ENCODE data around the gene RAC2. TPM values are rescaled to one million over a fixed set of nuclear protein-coding genes. Genes with fewer than 3 reads are reported as not detected.

The RAC2 gene
- total RNA-seq (537 TPM), polyA plus RNA-seq (1,000 to 10,000 TPM in 2 of 4 donors, 100 to 1,000 TPM in 2; 861 to 1,162 (median 988) TPM)

GRCh38 chr22:37244114-37244921, at the start of gene RAC2:
TSS of gene RAC2 (minus strand) at chr22:37244269. CDS start at chr22:37244148, 121 bp downstream.
- Histone ChIP-seq H3K4me3 (ENCODE audit: low read depth, low read length) (peak within 1 kb of the TSS; percentile 93), H3K27ac (ENCODE audit: insufficient read depth, low read length, poor library complexity, severe bottlenecking) (peak within 1 kb of the TSS; percentile 95), H3K36me3 (ENCODE audit: control insufficient read depth, insufficient read depth, low read length) (peaks cover 19% of the 10 kb centered on the region), H3K4me1 (ENCODE audit: control insufficient read depth, insufficient read depth, low read length, poor library complexity, severe bottlenecking) (peaks cover 61% of the 10 kb centered on the region), H3K9me3 (ENCODE audit: control insufficient read depth in 2 of 2, low read length in 2 of 2) (no peaks in the 10 kb centered on the region), H3K27me3 (ENCODE audit: control insufficient read depth, insufficient read depth, low read length) (no peaks in the 10 kb centered on the region)
- peak within 1 kb of the TSS; percentile 96 to 99 (median 97) for H3K27ac Mint-ChIP-seq
- H3K9me3 Mint-ChIP-seq: no peaks in the 10 kb centered on the region
- H3K27me3 Mint-ChIP-seq: peaks cover 11% of the 10 kb centered on the region
- peaks cover 0 to 51% (median 36%) of the 10 kb centered on the region in 4 donors for H3K4me1 Mint-ChIP-seq
- peak; percentile 81 to 99 (median 83) for DNase-seq
- ATAC-seq (ENCODE audit: low read depth in 2 of 2): peak; percentile 59 to 68
- H3K4me3 Mint-ChIP-seq: peak within 1 kb of the TSS; percentile 98
- H3K36me3 Mint-ChIP-seq: peaks cover 15% of the 10 kb centered on the region

DNA sequence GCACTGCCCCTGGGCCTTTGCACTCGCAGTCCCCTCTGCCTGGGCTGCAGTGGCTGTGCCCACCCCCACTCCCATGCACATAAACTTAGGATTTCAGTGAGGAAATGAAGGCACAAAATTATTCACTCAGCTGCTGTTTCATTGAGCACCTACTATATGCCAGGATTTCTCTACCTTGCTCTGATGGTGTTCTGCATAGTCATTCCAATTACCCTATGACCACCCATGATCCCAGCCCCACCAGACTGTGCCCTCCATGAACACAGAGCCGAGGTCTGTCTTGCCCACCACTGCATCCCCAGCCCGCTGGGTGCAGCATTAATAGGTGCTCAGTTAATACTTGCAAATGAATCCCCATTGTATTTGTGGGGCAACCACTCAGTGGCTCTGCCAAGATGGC, 49.1 kb upstream of the RAC2 start:
- ATAC-seq (ENCODE audit: low read depth in 2 of 2): no peak
- Histone ChIP-seq H3K4me1 (ENCODE audit: control insufficient read depth, insufficient read depth, low read length, poor library complexity, severe bottlenecking) (peaks cover 17% of the 10 kb centered on the region), H3K36me3 (ENCODE audit: control insufficient read depth, insufficient read depth, low read length) (peaks cover 85% of the 10 kb centered on the region), H3K27me3 (ENCODE audit: control insufficient read depth, insufficient read depth, low read length) (no peaks in the 10 kb centered on the region), H3K27ac (ENCODE audit: insufficient read depth, low read length, poor library complexity, severe bottlenecking) (peak overlapping the region; percentile 1), H3K4me3 (ENCODE audit: low read depth, low read length) (no peak overlapping the region), H3K9me3 (ENCODE audit: control insufficient read depth in 2 of 2, low read length in 2 of 2) (no peaks in the 10 kb centered on the region)
- DNase-seq: no peak
- H3K4me1 Mint-ChIP-seq: peaks cover 0 to 74% (median 31%) of the 10 kb centered on the region in 4 donors
- peak overlapping the region in 1 of 4 donors; percentile 56 for H3K4me3 Mint-ChIP-seq
- H3K36me3 Mint-ChIP-seq: peaks cover 58% of the 10 kb centered on the region
- H3K27ac Mint-ChIP-seq: peak overlapping the region in 2 of 3 donors; percentile 47 to 59
- no peaks in the 10 kb centered on the region for H3K9me3 Mint-ChIP-seq
- no peaks in the 10 kb centered on the region for H3K27me3 Mint-ChIP-seq

- Histone ChIP-seq H3K9me3 (ENCODE audit: control insufficient read depth in 2 of 2, low read length in 2 of 2) (no peaks in the 10 kb centered on the region), H3K27ac (ENCODE audit: insufficient read depth, low read length, poor library complexity, severe bottlenecking) (no peak overlapping the region), H3K27me3 (ENCODE audit: control insufficient read depth, insufficient read depth, low read length) (no peaks in the 10 kb centered on the region), H3K4me3 (ENCODE audit: low read depth, low read length) (no peak overlapping the region), H3K4me1 (ENCODE audit: control insufficient read depth, insufficient read depth, low read length, poor library complexity, severe bottlenecking) (peaks cover 22% of the 10 kb centered on the region), H3K36me3 (ENCODE audit: control insufficient read depth, insufficient read depth, low read length) (peaks cover 83% of the 10 kb centered on the region)
- H3K27ac Mint-ChIP-seq: peak overlapping the region in 2 of 3 donors; percentile 54 to 88
- H3K4me3 Mint-ChIP-seq: peak overlapping the region in 1 of 4 donors; percentile 56
- no peak for DNase-seq
- H3K4me1 Mint-ChIP-seq: peaks cover 0 to 74% (median 31%) of the 10 kb centered on the region in 4 donors
- peaks cover 56% of the 10 kb centered on the region for H3K36me3 Mint-ChIP-seq
- ATAC-seq (ENCODE audit: low read depth in 2 of 2): no peak
- H3K9me3 Mint-ChIP-seq: no peaks in the 10 kb centered on the region
- H3K27me3 Mint-ChIP-seq: no peaks in the 10 kb centered on the region
Observed at GRCh38 chr22:37292641-37293040, 48.6 kb upstream of the RAC2 start.

GRCh38 chr22:37291559-37292298, 47.7 kb upstream of the RAC2 start:
- Mint-ChIP-seq H3K9me3 (no peaks in the 10 kb centered on the region), H3K4me1 (peaks cover 0 to 75% (median 35%) of the 10 kb centered on the region in 4 donors), H3K27ac (peak overlapping the region; percentile 54 to 92 (median 88)), H3K27me3 (no peaks in the 10 kb centered on the region), H3K4me3 (peak overlapping the region in 1 of 4 donors; percentile 41), H3K36me3 (peaks cover 58% of the 10 kb centered on the region)
- H3K4me3 ChIP-seq (ENCODE audit: low read depth, low read length): no peak overlapping the region
- H3K36me3 ChIP-seq (ENCODE audit: control insufficient read depth, insufficient read depth, low read length): peaks cover 82% of the 10 kb centered on the region
- H3K27ac ChIP-seq (ENCODE audit: insufficient read depth, low read length, poor library complexity, severe bottlenecking): no peak overlapping the region
- no peak for ATAC-seq (ENCODE audit: low read depth in 2 of 2)
- DNase-seq: no peak
- no peaks in the 10 kb centered on the region for H3K9me3 ChIP-seq (ENCODE audit: control insufficient read depth in 2 of 2, low read length in 2 of 2)
- H3K4me1 ChIP-seq (ENCODE audit: control insufficient read depth, insufficient read depth, low read length, poor library complexity, severe bottlenecking): peaks cover 31% of the 10 kb centered on the region
- no peaks in the 10 kb centered on the region for H3K27me3 ChIP-seq (ENCODE audit: control insufficient read depth, insufficient read depth, low read length)

DNA sequence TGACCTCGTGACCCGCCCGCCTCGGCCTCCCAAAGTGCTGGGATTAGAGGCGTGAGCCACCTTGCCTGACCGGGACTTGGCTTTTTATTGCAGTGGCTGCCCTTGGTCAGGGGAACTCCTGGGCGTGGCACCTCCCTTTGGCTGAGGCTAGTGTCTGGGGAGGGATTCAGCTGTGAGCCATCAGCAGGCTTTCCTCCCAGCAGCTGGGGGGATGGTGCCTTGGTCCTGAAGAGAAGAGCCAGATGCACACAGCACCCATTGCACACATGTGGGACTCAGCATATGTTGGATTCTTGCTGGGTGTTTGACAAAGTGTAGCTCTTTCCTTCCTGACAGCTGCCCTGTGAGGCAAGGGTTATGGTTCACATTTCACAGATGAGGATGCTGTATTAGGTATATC, 46.7 kb upstream of the RAC2 start:
- Mint-ChIP-seq H3K4me1 (peaks cover 0 to 83% (median 38%) of the 10 kb centered on the region in 4 donors), H3K27ac (no peak overlapping the region), H3K36me3 (peaks cover 66% of the 10 kb centered on the region), H3K9me3 (no peaks in the 10 kb centered on the region), H3K27me3 (no peaks in the 10 kb centered on the region), H3K4me3 (no peak overlapping the region)
- Histone ChIP-seq H3K4me3 (ENCODE audit: low read depth, low read length) (no peak overlapping the region), H3K27ac (ENCODE audit: insufficient read depth, low read length, poor library complexity, severe bottlenecking) (no peak overlapping the region), H3K4me1 (ENCODE audit: control insufficient read depth, insufficient read depth, low read length, poor library complexity, severe bottlenecking) (peaks cover 41% of the 10 kb centered on the region), H3K27me3 (ENCODE audit: control insufficient read depth, insufficient read depth, low read length) (no peaks in the 10 kb centered on the region), H3K36me3 (ENCODE audit: control insufficient read depth, insufficient read depth, low read length) (peaks cover 80% of the 10 kb centered on the region), H3K9me3 (ENCODE audit: control insufficient read depth in 2 of 2, low read length in 2 of 2) (no peaks in the 10 kb centered on the region)
- ATAC-seq (ENCODE audit: low read depth in 2 of 2): no peak
- no peak for DNase-seq

DNA sequence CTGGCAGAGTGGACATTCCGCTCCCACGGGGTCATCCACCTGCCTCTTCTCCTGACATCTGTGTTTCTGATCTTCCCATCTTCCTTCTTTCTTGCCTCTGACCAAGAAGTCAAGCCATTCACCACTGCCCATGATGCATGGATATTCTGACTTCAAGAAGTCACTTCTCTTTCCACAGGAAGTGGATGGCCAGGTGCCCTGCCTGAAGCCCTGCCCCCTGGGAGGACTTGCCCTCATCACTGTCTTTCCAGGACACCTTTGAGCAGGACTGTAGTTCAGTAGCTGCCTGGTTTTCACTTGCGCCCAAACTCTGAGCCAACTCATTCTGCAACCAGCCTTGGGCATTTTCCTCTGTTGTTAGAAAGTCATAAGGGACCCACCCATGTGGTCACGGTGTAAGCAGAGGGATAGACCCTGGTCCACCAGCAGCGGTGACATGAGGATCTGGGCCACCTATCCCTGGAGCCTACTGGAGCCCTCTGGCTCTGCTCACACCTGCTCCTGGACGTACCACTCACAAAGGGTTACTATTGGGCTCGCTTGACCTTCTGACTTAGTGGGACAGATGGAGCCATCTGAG, 45.2 kb upstream of the RAC2 start:
- peaks cover 67% of the 10 kb centered on the region for H3K36me3 ChIP-seq (ENCODE audit: control insufficient read depth, insufficient read depth, low read length)
- no peak overlapping the region for H3K4me3 ChIP-seq (ENCODE audit: low read depth, low read length)
- H3K9me3 ChIP-seq (ENCODE audit: control insufficient read depth in 2 of 2, low read length in 2 of 2): no peaks in the 10 kb centered on the region
- no peak overlapping the region for H3K27ac ChIP-seq (ENCODE audit: insufficient read depth, low read length, poor library complexity, severe bottlenecking)
- Mint-ChIP-seq H3K27ac (peak overlapping the region; percentile 56 to 80 (median 59)), H3K36me3 (peaks cover 70% of the 10 kb centered on the region), H3K4me1 (peaks cover 0 to 87% (median 37%) of the 10 kb centered on the region in 4 donors), H3K9me3 (no peaks in the 10 kb centered on the region), H3K27me3 (no peaks in the 10 kb centered on the region), H3K4me3 (peak overlapping the region in 2 of 4 donors; percentile 22 to 70)
- H3K27me3 ChIP-seq (ENCODE audit: control insufficient read depth, insufficient read depth, low read length): no peaks in the 10 kb centered on the region
- no peak for DNase-seq
- H3K4me1 ChIP-seq (ENCODE audit: control insufficient read depth, insufficient read depth, low read length, poor library complexity, severe bottlenecking): peaks cover 52% of the 10 kb centered on the region
- ATAC-seq (ENCODE audit: low read depth in 2 of 2): no peak

DNA sequence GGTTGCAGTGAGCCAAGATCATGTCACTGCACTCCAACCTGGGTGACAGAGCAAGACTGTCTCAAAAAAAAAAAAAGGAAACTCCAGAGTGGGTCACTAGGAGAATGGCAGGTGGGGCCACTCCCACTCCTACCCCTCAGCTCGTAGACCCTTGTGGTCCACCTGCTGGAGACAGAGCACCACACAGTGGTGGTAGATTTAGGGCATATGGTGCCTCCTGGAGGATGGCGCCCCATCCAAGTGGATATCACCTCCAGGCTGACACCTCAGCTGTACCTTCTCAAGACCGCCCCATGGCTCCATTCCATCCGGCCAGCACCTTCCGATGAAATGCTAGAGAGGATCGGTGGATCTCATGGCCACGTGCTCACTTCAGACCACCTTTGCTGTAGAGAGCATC, 44.5 kb upstream of the RAC2 start:
- Mint-ChIP-seq H3K9me3 (no peaks in the 10 kb centered on the region), H3K27ac (peak overlapping the region in 1 of 3 donors; percentile 59)
- ATAC-seq (ENCODE audit: low read depth in 2 of 2): no peak

More for the DNA sequence above, 44.5 kb upstream of the RAC2 start:
- H3K27ac ChIP-seq (ENCODE audit: insufficient read depth, low read length, poor library complexity, severe bottlenecking): no peak overlapping the region
- H3K9me3 ChIP-seq (ENCODE audit: control insufficient read depth in 2 of 2, low read length in 2 of 2): no peaks in the 10 kb centered on the region
- peak overlapping the region in 2 of 4 donors; percentile 32 to 70 for H3K4me3 Mint-ChIP-seq
- H3K4me1 Mint-ChIP-seq: peaks cover 0 to 87% (median 42%) of the 10 kb centered on the region in 4 donors
- peaks cover 56% of the 10 kb centered on the region for H3K4me1 ChIP-seq (ENCODE audit: control insufficient read depth, insufficient read depth, low read length, poor library complexity, severe bottlenecking)
- no peaks in the 10 kb centered on the region for H3K27me3 ChIP-seq (ENCODE audit: control insufficient read depth, insufficient read depth, low read length)
- H3K36me3 Mint-ChIP-seq: peaks cover 71% of the 10 kb centered on the region
- no peaks in the 10 kb centered on the region for H3K27me3 Mint-ChIP-seq
- no peak overlapping the region for H3K4me3 ChIP-seq (ENCODE audit: low read depth, low read length)
- peaks cover 62% of the 10 kb centered on the region for H3K36me3 ChIP-seq (ENCODE audit: control insufficient read depth, insufficient read depth, low read length)
- DNase-seq: no peak

Data from CD4-positive, CD25-positive, alpha-beta regulatory T cell (primary cell).